GM19324 (cell line): ENCODE data around the gene GJA10.
"Not testable (repeated sequence)": the region's sequence is repeated elsewhere in the genome, so short reads cannot be mapped to it uniquely, and the experiment has no call there.

ENCODE experiments used
- ATAC-seq: cut with Tn5 transposase; IDR thresholded peaks from one replicate; pipeline ENCODE4 v1.9.1; 2021; ENCODE audit warnings: mild to moderate bottlenecking, moderate library complexity; ENCODE audit not compliant: unreplicated experiment, low FRiP score

Gene GJA10

GRCh38 chr6:89894169-89894568 is at the start of gene GJA10:
GJA10 (plus strand) TSS chr6:89894469; CDS start chr6:89894469, 0 bp downstream.
- ATAC-seq = no peak

DNA sequence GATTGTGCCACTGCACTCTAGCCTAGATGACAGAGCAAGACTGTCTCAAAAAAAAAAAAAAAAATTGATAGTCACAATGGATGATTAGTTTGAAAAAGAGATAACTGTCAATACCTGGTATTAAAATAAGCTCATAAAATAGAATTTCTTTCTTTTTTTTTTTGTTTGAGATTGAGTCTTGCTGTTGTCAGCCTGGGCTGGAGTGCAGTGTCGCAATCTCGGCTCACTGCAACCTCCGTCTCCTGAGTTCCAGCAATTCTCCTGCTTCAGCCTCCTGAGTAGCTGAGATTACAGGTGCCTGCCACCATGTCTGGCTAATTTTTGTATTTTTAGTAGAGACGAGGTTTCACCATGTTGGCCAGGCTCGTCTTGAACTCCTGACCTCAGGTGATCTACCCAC is 46.8 kb upstream of the GJA10 start:
- ATAC-seq = not testable (repeated sequence)

- no peak for ATAC-seq
Measured at GRCh38 chr6:89853068-89853467, 41.2 kb upstream of the GJA10 start.

GRCh38 chr6:89858041-89858440 is 36.2 kb upstream of the GJA10 start:
- ATAC-seq = no peak

- ATAC-seq = no peak
Measured at GRCh38 chr6:89859744-89860143, 34.5 kb upstream of the GJA10 start.

DNA sequence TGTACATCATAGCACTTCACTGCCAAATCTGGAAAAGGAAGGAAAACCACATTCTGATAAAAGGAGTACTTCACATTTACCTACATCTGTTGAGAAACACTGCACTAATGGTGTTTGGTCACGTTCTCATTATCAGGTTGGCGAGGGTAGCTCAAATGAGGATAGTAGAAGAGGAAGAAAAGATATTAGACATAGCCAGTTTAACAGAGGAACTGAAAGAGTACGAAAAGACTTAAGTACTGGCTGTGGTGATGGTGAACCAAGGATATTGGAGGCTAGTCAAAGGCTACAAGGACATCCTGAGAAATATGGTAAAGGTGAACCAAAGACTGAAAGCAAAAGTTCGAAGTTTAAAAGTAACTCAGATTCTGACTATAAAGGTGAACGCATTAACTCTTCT is 32.0 kb upstream of the GJA10 start:
- peak; percentile 64 for ATAC-seq

GRCh38 chr6:89862698-89863097 is 31.6 kb upstream of the GJA10 start:
- no peak for ATAC-seq

DNA sequence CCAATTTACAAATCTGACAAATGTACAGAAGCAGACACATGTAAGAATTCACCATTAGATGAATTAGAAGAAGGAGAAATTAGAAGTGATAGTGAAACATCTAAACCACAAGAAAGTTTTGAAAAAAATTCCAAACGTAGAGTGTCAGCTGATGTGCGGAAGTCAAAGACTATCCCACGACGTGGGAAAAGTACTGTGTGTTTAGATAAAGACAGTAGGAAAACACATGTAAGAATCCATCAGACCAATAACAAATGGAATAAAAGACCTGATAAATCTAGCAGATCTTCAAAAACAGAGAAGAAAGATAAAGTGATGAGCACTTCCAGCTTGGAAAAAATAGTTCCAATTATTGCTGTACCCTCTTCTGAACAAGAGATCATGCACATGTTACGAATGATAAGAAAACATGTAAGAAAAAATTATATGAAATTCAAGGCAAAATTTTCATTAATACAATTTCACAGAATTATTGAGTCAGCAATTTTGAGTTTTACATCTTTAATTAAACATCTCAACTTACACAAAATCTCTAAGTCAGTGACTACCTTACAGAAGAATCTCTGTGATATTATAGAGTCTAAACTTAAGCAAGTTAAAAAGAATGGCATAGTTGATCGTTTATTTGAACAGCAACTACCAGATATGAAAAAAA is 28.1 kb upstream of the GJA10 start:
- no peak for ATAC-seq

- no peak for ATAC-seq
Measured at GRCh38 chr6:89873721-89874120, 20.5 kb upstream of the GJA10 start.

DNA sequence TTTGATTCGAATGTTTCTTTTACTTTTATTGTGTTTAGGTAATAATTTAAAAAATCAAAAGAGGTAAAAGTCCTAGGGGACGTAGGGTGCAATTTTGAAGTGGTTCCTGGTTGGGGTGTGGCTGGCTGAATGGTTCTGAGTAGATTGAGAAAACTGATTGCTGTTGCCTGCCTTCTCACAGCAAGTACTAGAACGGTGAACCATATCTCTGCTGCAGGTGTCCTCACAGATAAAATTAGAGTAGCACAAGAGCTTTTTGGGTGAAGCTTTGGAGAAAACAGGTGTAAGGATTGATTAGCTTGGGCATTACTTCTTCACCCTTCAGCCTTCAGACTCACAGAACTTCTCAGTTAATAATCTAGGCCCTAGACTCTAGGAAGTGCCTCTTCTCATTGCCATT is 19.8 kb upstream of the GJA10 start:
- ATAC-seq = no peak

DNA sequence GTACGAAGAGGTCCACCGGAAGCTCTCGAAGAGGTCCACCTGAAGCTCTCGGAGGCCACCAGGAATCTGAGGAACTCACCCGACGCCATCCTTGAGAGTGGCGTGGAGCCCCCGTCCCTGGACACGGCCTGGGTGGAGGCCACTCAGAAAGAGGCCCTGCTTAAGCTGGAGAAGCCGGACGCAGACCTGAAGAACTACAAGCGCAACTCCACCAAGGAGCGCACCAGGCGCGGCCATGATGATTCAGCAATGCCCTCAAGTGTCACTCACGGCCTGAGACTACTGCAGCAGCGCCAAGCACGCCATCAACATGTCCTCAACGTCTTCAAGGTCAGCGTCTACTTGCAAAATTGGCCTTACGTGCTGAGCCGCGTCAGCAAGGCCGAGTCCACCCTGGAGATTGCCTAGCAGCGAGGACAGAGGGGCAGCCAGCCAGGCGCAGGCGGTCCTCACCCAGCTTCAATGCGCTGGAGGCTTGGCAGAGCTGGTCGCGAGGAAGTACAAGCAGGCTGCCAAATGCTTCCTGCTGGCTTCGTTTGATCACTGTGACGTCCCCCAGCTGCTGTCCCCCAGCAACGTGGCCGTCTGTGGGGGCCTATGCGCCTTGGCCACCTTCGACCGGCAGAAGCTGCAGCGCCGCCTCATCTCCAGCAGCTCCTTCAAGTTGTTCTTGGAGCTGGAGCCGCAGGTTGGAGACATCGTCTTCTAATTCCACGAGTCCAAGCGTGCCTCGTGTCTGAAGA is 7.7 kb upstream of the GJA10 start:
- no peak for ATAC-seq

DNA sequence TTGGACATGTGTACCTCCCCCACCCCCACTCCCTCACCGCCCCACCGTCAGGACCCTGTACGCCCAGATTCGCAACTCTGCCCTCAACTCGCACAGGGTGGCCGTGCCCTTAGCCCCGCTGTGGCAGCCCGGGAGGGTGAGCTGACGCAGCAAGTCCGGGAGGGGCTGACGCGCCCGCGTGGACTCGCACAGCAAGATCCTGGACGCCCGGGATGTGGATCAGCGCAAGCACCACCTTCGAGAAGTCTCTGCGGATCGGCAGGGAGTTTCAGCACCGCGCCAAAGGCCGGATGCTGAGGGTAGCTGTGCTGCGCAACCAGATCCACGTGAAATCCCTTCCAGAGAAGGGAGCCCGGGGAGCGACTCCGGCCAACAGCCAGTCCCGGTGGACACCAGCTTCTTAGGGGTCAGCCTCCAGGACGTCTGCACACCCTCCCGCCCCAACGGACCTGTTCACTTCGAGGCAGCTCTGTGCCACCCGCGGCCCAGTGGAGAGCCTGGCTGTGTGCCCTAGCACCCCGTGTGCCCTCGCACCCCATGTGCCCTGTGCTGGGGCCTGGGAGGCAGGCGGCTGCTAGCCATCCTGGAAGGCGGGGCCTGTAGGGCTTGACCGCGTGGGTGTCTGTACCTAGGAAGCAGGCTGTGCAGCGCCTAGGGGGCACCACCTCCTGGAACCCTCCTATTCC is 6.7 kb upstream of the GJA10 start:
- no peak for ATAC-seq

GRCh38 chr6:89888138-89888514 is 6.1 kb upstream of the GJA10 start:
- no peak for ATAC-seq

DNA sequence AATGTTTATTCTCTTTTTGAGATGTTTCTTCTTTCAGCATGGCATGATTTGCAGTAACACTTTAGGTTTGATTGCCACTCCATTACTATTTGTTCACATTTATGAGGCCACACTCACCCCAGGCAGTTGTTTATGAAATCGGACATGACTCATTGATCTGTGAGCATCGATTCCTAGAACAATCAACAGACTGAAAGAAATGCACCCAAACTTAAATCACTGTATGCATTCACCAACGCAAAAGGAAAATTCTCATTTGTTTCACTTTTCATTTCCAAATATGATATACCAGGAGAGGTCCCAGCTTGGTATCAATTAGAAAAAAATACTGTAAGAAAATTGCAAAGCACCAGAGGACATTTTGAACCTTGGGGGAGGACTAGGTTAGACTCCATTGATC is 5.4 kb upstream of the GJA10 start:
- ATAC-seq = no peak

DNA sequence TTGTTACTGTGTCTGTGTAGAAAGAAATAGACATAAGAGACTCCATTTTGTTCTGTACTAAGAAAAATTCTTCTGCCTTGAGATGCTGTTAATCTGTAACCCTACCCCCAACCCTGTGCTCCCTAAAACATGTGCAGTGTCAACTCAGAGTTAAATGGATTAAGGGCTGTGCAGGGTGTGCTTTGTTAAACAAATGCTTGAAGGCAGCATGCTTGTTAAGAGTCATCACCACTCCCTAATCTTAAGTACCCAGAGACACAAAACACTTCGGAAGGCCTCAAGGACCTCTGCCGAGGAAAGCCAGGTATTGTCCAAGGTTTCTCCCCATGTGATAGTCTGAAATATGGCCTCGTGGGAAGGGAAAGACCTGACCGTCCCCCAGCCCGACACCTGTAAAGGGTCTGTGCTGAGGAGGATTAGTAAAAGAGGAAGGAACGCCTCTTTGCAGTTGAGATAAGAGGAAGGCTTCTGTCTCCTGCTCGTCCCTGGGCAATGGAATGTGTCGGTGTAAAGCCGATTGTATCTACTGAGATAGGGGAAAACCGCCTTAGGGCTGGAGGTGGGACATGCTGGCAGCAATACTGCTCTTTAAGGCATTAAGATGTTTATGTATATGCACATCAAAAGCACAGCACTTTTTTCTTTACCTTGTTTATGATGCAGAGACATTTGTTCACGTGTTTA is 3.3 kb upstream of the GJA10 start:
- not testable (repeated sequence) for ATAC-seq

DNA sequence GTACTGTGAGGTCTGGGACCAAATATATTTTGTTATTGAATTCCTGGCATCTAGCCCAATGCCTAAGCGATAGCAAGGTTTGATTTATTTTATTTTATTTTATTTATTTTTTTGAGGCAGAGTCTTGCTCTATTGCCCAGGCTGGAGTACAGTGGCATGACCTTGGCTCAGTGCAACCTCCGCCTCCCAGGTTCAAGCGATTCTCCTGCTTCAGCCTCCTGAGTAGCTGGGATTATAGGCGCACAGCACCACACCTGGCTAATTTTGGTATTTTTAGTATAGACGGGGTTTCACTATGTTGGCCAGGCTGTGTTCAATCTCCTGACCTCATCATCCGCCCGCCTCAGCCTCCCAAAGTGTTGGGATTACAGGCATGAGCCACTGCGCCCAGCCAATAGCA is 1.7 kb upstream of the GJA10 start:
- not testable (repeated sequence) for ATAC-seq

DNA sequence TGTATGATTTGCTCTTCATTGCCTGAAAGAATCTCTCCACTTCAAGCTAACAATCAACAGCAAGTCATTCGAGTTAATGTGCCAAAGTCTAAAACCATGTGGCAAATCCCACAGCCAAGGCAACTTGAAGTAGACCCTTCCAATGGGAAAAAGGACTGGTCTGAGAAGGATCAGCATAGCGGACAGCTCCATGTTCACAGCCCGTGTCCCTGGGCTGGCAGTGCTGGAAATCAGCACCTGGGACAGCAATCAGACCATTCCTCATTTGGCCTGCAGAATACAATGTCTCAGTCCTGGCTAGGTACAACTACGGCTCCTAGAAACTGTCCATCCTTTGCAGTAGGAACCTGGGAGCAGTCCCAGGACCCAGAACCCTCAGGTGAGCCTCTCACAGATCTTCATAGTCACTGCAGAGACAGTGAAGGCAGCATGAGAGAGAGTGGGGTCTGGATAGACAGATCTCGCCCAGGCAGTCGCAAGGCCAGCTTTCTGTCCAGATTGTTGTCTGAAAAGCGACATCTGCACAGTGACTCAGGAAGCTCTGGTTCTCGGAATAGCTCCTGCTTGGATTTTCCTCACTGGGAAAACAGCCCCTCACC is 1.1 kb downstream of the GJA10 start:
- ATAC-seq = no peak

- not testable (repeated sequence) for ATAC-seq
Measured at GRCh38 chr6:89910001-89910901, 16.0 kb downstream of the GJA10 start.

DNA sequence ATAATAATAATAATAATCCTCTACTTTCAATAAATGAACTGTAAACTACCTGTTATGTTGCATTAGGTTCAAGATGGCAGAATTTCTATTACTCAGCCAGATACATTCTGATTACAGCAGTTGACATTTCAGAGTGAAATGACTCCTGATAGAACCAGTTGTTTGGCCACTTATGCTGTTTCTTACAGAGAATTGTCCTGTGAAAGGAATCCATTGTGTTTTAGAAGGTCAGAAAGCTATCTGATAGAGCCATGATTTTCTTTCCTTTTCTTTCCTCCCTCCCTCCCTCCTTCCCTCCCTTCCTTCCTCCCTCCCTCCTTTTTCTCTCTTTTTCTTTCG is 16.6 kb downstream of the GJA10 start:
- ATAC-seq = no peak
